ENCODE measurements around the gene SPPL2C.
A peak's percentile ranks its signal among the peaks of the same experiment; 100 is the strongest.

SPPL2C gene

GRCh38 chr17:45838751-45839295, 5.9 kb upstream of the SPPL2C start:
- Mint-ChIP-seq H3K27me3 (no peaks in the 10 kb centered on the region), H3K27ac (no peak overlapping the region), H3K9me3 (no peaks in the 10 kb centered on the region), H3K36me3 (ENCODE audit: low read depth) (no peaks in the 10 kb centered on the region), H3K4me1 (ENCODE audit: low read depth) (no peaks in the 10 kb centered on the region), H3K4me3 (no peak overlapping the region)
- DNase-seq, result no peak

- no peak for DNase-seq
- Mint-ChIP-seq H3K27me3 (no peaks in the 10 kb centered on the region), H3K36me3 (ENCODE audit: low read depth) (no peaks in the 10 kb centered on the region), H3K9me3 (no peaks in the 10 kb centered on the region), H3K27ac (no peak overlapping the region), H3K4me1 (ENCODE audit: low read depth) (no peaks in the 10 kb centered on the region), H3K4me3 (no peak overlapping the region)
Measured at GRCh38 chr17:45839442-45839841, 5.2 kb upstream of the SPPL2C start.

- no peak overlapping the region for H3K4me3 Mint-ChIP-seq
- no peaks in the 10 kb centered on the region for H3K9me3 Mint-ChIP-seq
- H3K4me1 Mint-ChIP-seq (ENCODE audit: low read depth), result no peaks in the 10 kb centered on the region
- H3K27me3 Mint-ChIP-seq, result no peaks in the 10 kb centered on the region
- no peak overlapping the region for H3K27ac Mint-ChIP-seq
- no peaks in the 10 kb centered on the region for H3K36me3 Mint-ChIP-seq (ENCODE audit: low read depth)
- no peak for DNase-seq
Measured at GRCh38 chr17:45841186-45841585, 3.5 kb upstream of the SPPL2C start.

- Mint-ChIP-seq H3K27ac (no peak overlapping the region), H3K9me3 (no peaks in the 10 kb centered on the region), H3K4me1 (ENCODE audit: low read depth) (no peaks in the 10 kb centered on the region), H3K27me3 (no peaks in the 10 kb centered on the region), H3K4me3 (no peak overlapping the region), H3K36me3 (ENCODE audit: low read depth) (no peaks in the 10 kb centered on the region)
- no peak for DNase-seq
Measured at GRCh38 chr17:45841883-45842525, 2.7 kb upstream of the SPPL2C start.

- H3K27me3 Mint-ChIP-seq, result no peaks in the 10 kb centered on the region
- no peak overlapping the region for H3K4me3 Mint-ChIP-seq
- no peaks in the 10 kb centered on the region for H3K4me1 Mint-ChIP-seq (ENCODE audit: low read depth)
- DNase-seq, result no peak
- H3K36me3 Mint-ChIP-seq (ENCODE audit: low read depth), result no peaks in the 10 kb centered on the region
- H3K9me3 Mint-ChIP-seq, result no peaks in the 10 kb centered on the region
- peak overlapping the region; percentile 39 for H3K27ac Mint-ChIP-seq
Measured at GRCh38 chr17:45843722-45844121, 959 bp upstream of the SPPL2C start.

- no peaks in the 10 kb centered on the region for H3K4me1 Mint-ChIP-seq (ENCODE audit: low read depth)
- no peak overlapping the region for H3K27ac Mint-ChIP-seq
- H3K9me3 Mint-ChIP-seq, result no peaks in the 10 kb centered on the region
- H3K36me3 Mint-ChIP-seq (ENCODE audit: low read depth), result no peaks in the 10 kb centered on the region
- H3K27me3 Mint-ChIP-seq, result no peaks in the 10 kb centered on the region
- no peak overlapping the region for H3K4me3 Mint-ChIP-seq
- no peak for DNase-seq
Measured at GRCh38 chr17:45845376-45846185, 900 bp downstream of the SPPL2C start.

- H3K27ac Mint-ChIP-seq, result no peak overlapping the region
- H3K4me1 Mint-ChIP-seq (ENCODE audit: low read depth), result no peaks in the 10 kb centered on the region
- H3K27me3 Mint-ChIP-seq, result peaks cover 3% of the 10 kb centered on the region
- H3K36me3 Mint-ChIP-seq (ENCODE audit: low read depth), result no peaks in the 10 kb centered on the region
- DNase-seq, result no peak
- H3K9me3 Mint-ChIP-seq, result no peaks in the 10 kb centered on the region
- no peak overlapping the region for H3K4me3 Mint-ChIP-seq
Measured at GRCh38 chr17:45846223-45846622, 1.5 kb downstream of the SPPL2C start.

GRCh38 chr17:45846646-45847045, 2.0 kb downstream of the SPPL2C start:
- Mint-ChIP-seq H3K4me3 (no peak overlapping the region), H3K36me3 (ENCODE audit: low read depth) (no peaks in the 10 kb centered on the region), H3K27me3 (peaks cover 3% of the 10 kb centered on the region), H3K27ac (no peak overlapping the region), H3K4me1 (ENCODE audit: low read depth) (no peaks in the 10 kb centered on the region), H3K9me3 (no peaks in the 10 kb centered on the region)
- no peak for DNase-seq

- H3K27ac Mint-ChIP-seq, result no peak overlapping the region
- no peaks in the 10 kb centered on the region for H3K36me3 Mint-ChIP-seq (ENCODE audit: low read depth)
- H3K9me3 Mint-ChIP-seq, result no peaks in the 10 kb centered on the region
- H3K4me1 Mint-ChIP-seq (ENCODE audit: low read depth), result no peaks in the 10 kb centered on the region
- DNase-seq, result no peak
- no peak overlapping the region for H3K4me3 Mint-ChIP-seq
- H3K27me3 Mint-ChIP-seq, result peaks cover 4% of the 10 kb centered on the region
Measured at GRCh38 chr17:45847101-45847500, 2.4 kb downstream of the SPPL2C start.

GRCh38 chr17:45847747-45848146, 3.1 kb downstream of the SPPL2C start:
- DNase-seq, result no peak
- Mint-ChIP-seq H3K4me3 (no peak overlapping the region), H3K27me3 (peaks cover 9% of the 10 kb centered on the region), H3K36me3 (ENCODE audit: low read depth) (no peaks in the 10 kb centered on the region), H3K9me3 (no peaks in the 10 kb centered on the region), H3K4me1 (ENCODE audit: low read depth) (peaks cover 2% of the 10 kb centered on the region), H3K27ac (no peak overlapping the region)

- H3K9me3 Mint-ChIP-seq, result no peaks in the 10 kb centered on the region
- H3K36me3 Mint-ChIP-seq (ENCODE audit: low read depth), result no peaks in the 10 kb centered on the region
- peaks cover 4% of the 10 kb centered on the region for H3K4me1 Mint-ChIP-seq (ENCODE audit: low read depth)
- no peak for DNase-seq
- no peak overlapping the region for H3K4me3 Mint-ChIP-seq
- H3K27ac Mint-ChIP-seq, result no peak overlapping the region
- peaks cover 12% of the 10 kb centered on the region for H3K27me3 Mint-ChIP-seq
Measured at GRCh38 chr17:45848405-45848804, 3.7 kb downstream of the SPPL2C start.

- H3K27me3 Mint-ChIP-seq, result peaks cover 17% of the 10 kb centered on the region
- no peaks in the 10 kb centered on the region for H3K36me3 Mint-ChIP-seq (ENCODE audit: low read depth)
- H3K4me3 Mint-ChIP-seq, result no peak overlapping the region
- no peak for DNase-seq
- peaks cover 4% of the 10 kb centered on the region for H3K4me1 Mint-ChIP-seq (ENCODE audit: low read depth)
- no peak overlapping the region for H3K27ac Mint-ChIP-seq
- no peaks in the 10 kb centered on the region for H3K9me3 Mint-ChIP-seq
Measured at GRCh38 chr17:45848868-45849535, 4.3 kb downstream of the SPPL2C start.

GRCh38 chr17:45849536-45849990, 4.9 kb downstream of the SPPL2C start:
- no peak for DNase-seq
- no peaks in the 10 kb centered on the region for H3K36me3 Mint-ChIP-seq (ENCODE audit: low read depth)
- H3K9me3 Mint-ChIP-seq, result no peaks in the 10 kb centered on the region
- H3K4me3 Mint-ChIP-seq, result no peak overlapping the region
- H3K27ac Mint-ChIP-seq, result no peak overlapping the region
- H3K4me1 Mint-ChIP-seq (ENCODE audit: low read depth), result peaks cover 4% of the 10 kb centered on the region
- peaks cover 20% of the 10 kb centered on the region for H3K27me3 Mint-ChIP-seq

GRCh38 chr17:45850011-45850410, 5.3 kb downstream of the SPPL2C start:
- peaks cover 20% of the 10 kb centered on the region for H3K27me3 Mint-ChIP-seq

GRCh38 chr17:45850468-45850867, 5.8 kb downstream of the SPPL2C start:
- peaks cover 4% of the 10 kb centered on the region for H3K4me1 Mint-ChIP-seq (ENCODE audit: low read depth)
- no peak overlapping the region for H3K4me3 Mint-ChIP-seq
- no peaks in the 10 kb centered on the region for H3K36me3 Mint-ChIP-seq (ENCODE audit: low read depth)
- H3K9me3 Mint-ChIP-seq, result no peaks in the 10 kb centered on the region
- no peak for DNase-seq
- H3K27ac Mint-ChIP-seq, result no peak overlapping the region
- peaks cover 24% of the 10 kb centered on the region for H3K27me3 Mint-ChIP-seq

More at GRCh38 chr17:45850011-45850410, 5.3 kb downstream of the SPPL2C start:
- DNase-seq, result no peak
- Mint-ChIP-seq H3K36me3 (ENCODE audit: low read depth) (no peaks in the 10 kb centered on the region), H3K4me3 (no peak overlapping the region), H3K27ac (no peak overlapping the region), H3K9me3 (no peaks in the 10 kb centered on the region), H3K4me1 (ENCODE audit: low read depth) (peaks cover 4% of the 10 kb centered on the region)

All from activated T-cell treated with anti-CD3 and anti-CD28 coated beads, Interleukin-2, amount 50 U/mL, for 24 hours (primary cell).